Loucy (cell line): Measurements from ENCODE around the gene ADAMTS12.

ENCODE experiments used
- H2AFZ ChIP-seq: fragments of 200-600 bp; sonication (generic); 2 replicates; pipeline ENCODE4 v1.6.0; 2016; ENCODE audit warnings: antibody characterized with exemption, mild to moderate bottlenecking, low read length, moderate library complexity
- H3F3A ChIP-seq: fragments of 200-600 bp; 2 replicates; pipeline ENCODE4 v1.6.0; 2016; ENCODE audit warnings: antibody characterized with exemption, low read depth, mild to moderate bottlenecking
- H3K27me3 ChIP-seq: fragments of 200-600 bp; sonication (generic); 2 replicates; pipeline ENCODE4 v1.6.1; 2014; ENCODE audit warnings: low read length, mild to moderate bottlenecking; ENCODE audit not compliant: insufficient read depth, poor library complexity, severe bottlenecking
- H3K36me3 ChIP-seq: fragments of 200-600 bp; sonication (generic); 2 replicates; pipeline ENCODE4 v1.6.1; 2016; ENCODE audit warnings: low read length; ENCODE audit not compliant: insufficient read depth
- H3K4me1 ChIP-seq: fragments of 200-600 bp; sonication (generic); 2 replicates; pipeline ENCODE4 v1.5.1; 2014; ENCODE audit warnings: low read length, mild to moderate bottlenecking; ENCODE audit not compliant: insufficient read depth, poor library complexity, severe bottlenecking
- H3K4me2 ChIP-seq: fragments of 200-600 bp; sonication (generic); 2 replicates; pipeline ENCODE4 v1.6.0; 2014; ENCODE audit warnings: antibody characterized with exemption, low read length, low read depth, mild to moderate bottlenecking; ENCODE audit not compliant: poor library complexity, severe bottlenecking
- H3K4me3 ChIP-seq: fragments of 200-600 bp; sonication (generic); 2 replicates; pipeline ENCODE4 v1.5.1; 2014; ENCODE audit warnings: low read length, mild to moderate bottlenecking, mixed read lengths; ENCODE audit not compliant: poor library complexity, severe bottlenecking
- H3K79me2 ChIP-seq: fragments of 200-600 bp; sonication (generic); 2 replicates; pipeline ENCODE4 v1.6.1; 2014; ENCODE audit warnings: low read length; ENCODE audit not compliant: insufficient read depth
- H3K9ac ChIP-seq: fragments of 200-600 bp; sonication (generic); 2 replicates; pipeline ENCODE4 v1.6.0; 2014; ENCODE audit warnings: mild to moderate bottlenecking, low read depth, low read length, moderate library complexity; ENCODE audit not compliant: poor library complexity, severe bottlenecking
- H3K9me2 ChIP-seq: fragments of 200-600 bp; sonication (generic); replicated peaks from 2 replicates; pipeline ENCODE4 v1.6.1; 2016; ENCODE audit warnings: low read depth, low read length, mixed read lengths
- H3K9me3 ChIP-seq: fragments of 200-600 bp; sonication (generic); 2 replicates; pipeline ENCODE4 v1.6.1; 2014; ENCODE audit warnings: mild to moderate bottlenecking, antibody characterized with exemption, low read length, low read depth; ENCODE audit not compliant: insufficient read depth
- H4K20me1 ChIP-seq: fragments of 200-600 bp; sonication (generic); 2 replicates; pipeline ENCODE4 v1.6.0; 2014; ENCODE audit warnings: antibody characterized with exemption, low read length, mild to moderate bottlenecking; ENCODE audit not compliant: insufficient read depth, poor library complexity, severe bottlenecking
- CTCF ChIP-seq: fragments of 200-600 bp; sonication (generic); conservative IDR thresholded peaks from 2 replicates; pipeline ENCODE4 v1.5.1; 2014; ENCODE audit warnings: mild to moderate bottlenecking, antibody characterized with exemption, low read length
- EZH2phosphoT487 ChIP-seq: fragments of 200-600 bp; IDR thresholded peaks from 2 replicates; pipeline ENCODE4 v1.6.1; 2018; ENCODE audit warnings: antibody characterized with exemption, mild to moderate bottlenecking, moderate library complexity, borderline replicate concordance

The ADAMTS12 gene

GRCh38 chr5:33812746-33813145, 79.0 kb downstream of the ADAMTS12 start:
- no peaks in the 10 kb centered on the region for H3K79me2 ChIP-seq
- no peak overlapping the region for H3K9ac ChIP-seq
- H3K36me3 ChIP-seq = no peaks in the 10 kb centered on the region
- H3K27me3 ChIP-seq = no peaks in the 10 kb centered on the region
- no peak overlapping the region for H3K4me2 ChIP-seq
- no peaks in the 10 kb centered on the region for H3K9me3 ChIP-seq
- TF ChIP-seq EZH2phosphoT487 = no peak
- TF ChIP-seq CTCF = no peak
- H3F3A ChIP-seq = no peaks in the 10 kb centered on the region
- no peaks in the 10 kb centered on the region for H4K20me1 ChIP-seq
- no peaks in the 10 kb centered on the region for H3K4me1 ChIP-seq
- H3K9me2 ChIP-seq = no peaks in the 10 kb centered on the region; the same call in 1 of the 2 replicates
- H2AFZ ChIP-seq = no peak overlapping the region
- no peak overlapping the region for H3K4me3 ChIP-seq

- Histone ChIP-seq H3K36me3 (no peaks in the 10 kb centered on the region), H3K9me3 (no peaks in the 10 kb centered on the region), H4K20me1 (no peaks in the 10 kb centered on the region), H2AFZ (no peak overlapping the region), H3K9ac (no peak overlapping the region), H3K4me3 (no peak overlapping the region), H3F3A (no peaks in the 10 kb centered on the region), H3K4me1 (no peaks in the 10 kb centered on the region), H3K79me2 (no peaks in the 10 kb centered on the region), H3K4me2 (no peak overlapping the region), H3K9me2 (no peaks in the 10 kb centered on the region; the same call in 1 of the 2 replicates), H3K27me3 (no peaks in the 10 kb centered on the region)
- TF ChIP-seq EZH2phosphoT487 (no peak), CTCF (no peak)
Observed at GRCh38 chr5:33810491-33811120, 81.2 kb downstream of the ADAMTS12 start.

- TF ChIP-seq CTCF = no peak
- no peak for TF ChIP-seq EZH2phosphoT487
- Histone ChIP-seq H3K36me3 (no peaks in the 10 kb centered on the region), H3K4me1 (no peaks in the 10 kb centered on the region), H3K4me2 (no peak overlapping the region), H3K9me3 (no peaks in the 10 kb centered on the region), H3K79me2 (no peaks in the 10 kb centered on the region), H3K9ac (no peak overlapping the region), H4K20me1 (no peaks in the 10 kb centered on the region), H3F3A (no peaks in the 10 kb centered on the region), H3K27me3 (no peaks in the 10 kb centered on the region), H3K4me3 (no peak overlapping the region), H2AFZ (no peak overlapping the region), H3K9me2 (no peaks in the 10 kb centered on the region; the same call in 1 of the 2 replicates)
Observed at GRCh38 chr5:33809936-33810335, 81.9 kb downstream of the ADAMTS12 start.
